Measurements from ENCODE around the gene SELENOF.
"Not testable (repeated sequence)": the region's sequence is repeated elsewhere in the genome, so short reads cannot be mapped to it uniquely, and the experiment has no call there.

SELENOF gene

GRCh38 chr1:86875722-86876121 is 38.2 kb downstream of the SELENOF start:
- Histone ChIP-seq H3K4me1 (no peaks in the 10 kb centered on the region), H3K36me3 (peaks cover 14 to 25% (median 19%) of the 10 kb centered on the region in 3 donors), H3K27ac (no peak overlapping the region), H3K27me3 (no peaks in the 10 kb centered on the region), H3K9me3 (no peaks in the 10 kb centered on the region), H3K4me3 (no peak overlapping the region)
- no peak for TF ChIP-seq CTCF (IDR thresholded peaks at IDR 0.05)
- DNase-seq, result no peak
- intact Hi-C loops (cut with DNase I; ENCODE audit: low total_unique reads), result no loop called here

DNA sequence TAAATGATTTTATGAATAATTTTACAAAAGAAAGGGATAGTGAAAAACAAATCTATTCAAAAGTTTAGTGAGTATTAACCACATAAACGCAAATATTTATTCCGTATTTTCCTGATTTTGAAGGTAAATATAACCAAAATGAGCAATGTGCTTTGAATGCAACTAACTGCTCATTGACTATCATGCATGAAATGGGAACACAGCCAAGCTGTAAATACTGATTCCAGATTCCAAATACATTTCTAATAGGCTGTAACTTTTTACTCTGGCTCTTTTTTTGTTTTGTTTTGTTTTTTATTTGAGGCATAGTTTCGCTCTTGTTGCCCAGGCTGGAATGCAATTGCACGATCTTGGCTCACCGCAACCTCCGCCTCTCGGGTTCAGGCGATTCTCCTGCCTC is 41.8 kb downstream of the SELENOF start:
- Histone ChIP-seq H3K4me1 (peaks cover 0 to 10% (median 2%) of the 10 kb centered on the region in 4 donors), H3K9me3 (no peaks in the 10 kb centered on the region), H3K27me3 (no peaks in the 10 kb centered on the region), H3K4me3 (no peak overlapping the region), H3K27ac (no peak overlapping the region), H3K36me3 (peaks cover 0 to 10% (median under 1%) of the 10 kb centered on the region in 3 donors)
- intact Hi-C loops (cut with DNase I; ENCODE audit: low total_unique reads), result no loop called here
- DNase-seq, result no peak
- TF ChIP-seq CTCF (IDR thresholded peaks at IDR 0.05), result no peak

- H3K4me3 ChIP-seq, result no peak overlapping the region
- H3K27ac ChIP-seq, result no peak overlapping the region
- peaks cover 0 to 10% (median 2%) of the 10 kb centered on the region in 4 donors for H3K4me1 ChIP-seq
- H3K36me3 ChIP-seq, result peaks cover 0 to 10% (median 0%) of the 10 kb centered on the region in 3 donors
- intact Hi-C loops (cut with DNase I; ENCODE audit: low total_unique reads), result no loop called here
- DNase-seq, result no peak
- no peaks in the 10 kb centered on the region for H3K27me3 ChIP-seq
- no peaks in the 10 kb centered on the region for H3K9me3 ChIP-seq
- no peak for TF ChIP-seq CTCF (IDR thresholded peaks at IDR 0.05)
Observed at GRCh38 chr1:86871001-86871400, 42.9 kb downstream of the SELENOF start.

DNA sequence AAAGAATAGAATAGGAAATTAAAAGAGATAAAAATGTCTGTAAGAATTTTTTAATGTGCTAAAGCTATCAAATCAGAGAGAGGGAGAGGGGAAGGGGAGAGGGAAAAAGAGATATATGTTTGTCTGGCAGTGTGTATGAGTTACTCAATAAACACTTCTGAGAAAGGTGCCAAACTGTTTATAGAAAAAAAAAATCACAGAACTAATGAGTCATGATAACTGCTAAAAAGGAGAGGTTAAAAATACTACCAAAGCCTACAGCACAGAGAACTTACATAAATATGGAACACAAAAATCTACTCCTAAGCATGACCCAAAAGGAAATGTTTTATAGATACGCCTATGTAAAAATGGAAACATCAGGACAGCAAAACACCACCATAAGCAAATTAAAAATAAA is 45.4 kb downstream of the SELENOF start:
- H3K27ac ChIP-seq, result no peak overlapping the region
- TF ChIP-seq CTCF (IDR thresholded peaks at IDR 0.05), result no peak
- H3K9me3 ChIP-seq, result no peaks in the 10 kb centered on the region
- H3K4me1 ChIP-seq, result peaks cover 0 to 10% (median 2%) of the 10 kb centered on the region in 4 donors
- peaks cover 0 to 10% (median 0%) of the 10 kb centered on the region in 3 donors for H3K36me3 ChIP-seq
- no peak overlapping the region for H3K4me3 ChIP-seq
- H3K27me3 ChIP-seq, result no peaks in the 10 kb centered on the region
- intact Hi-C loops (cut with DNase I; ENCODE audit: low total_unique reads), result no loop called here
- no peak for DNase-seq

GRCh38 chr1:86867278-86867677 is 46.6 kb downstream of the SELENOF start:
- H3K27me3 ChIP-seq; H3K36me3 ChIP-seq; DNase-seq; H3K4me3 ChIP-seq; intact Hi-C loops (cut with DNase I; ENCODE audit: low total_unique reads); H3K9me3 ChIP-seq; H3K27ac ChIP-seq: not testable (repeated sequence)
- H3K4me1 ChIP-seq, result peaks cover 0 to 10% (median 2%) of the 10 kb centered on the region in 4 donors

DNA sequence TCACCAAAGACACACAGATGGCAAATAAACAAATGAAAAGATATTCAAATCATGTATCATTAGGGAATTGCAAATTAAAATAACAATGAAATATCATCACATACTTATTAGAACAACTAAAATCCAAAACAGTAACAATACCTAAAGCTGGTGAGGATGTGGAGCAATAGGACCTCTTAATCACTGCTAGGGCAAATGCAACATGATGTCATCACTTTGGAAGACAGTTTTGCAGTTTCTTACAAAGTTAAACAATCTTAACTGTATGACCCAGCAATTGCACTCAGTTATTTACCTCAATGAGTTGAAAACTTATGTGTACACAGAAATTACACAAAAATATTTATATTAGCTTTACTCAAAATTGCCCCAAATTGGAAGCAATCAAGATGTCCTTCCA is 47.3 kb downstream of the SELENOF start:
- no peak for DNase-seq
- Histone ChIP-seq H3K27me3 (no peaks in the 10 kb centered on the region), H3K4me1 (peaks cover 0 to 10% (median 2%) of the 10 kb centered on the region in 4 donors), H3K4me3 (no peak overlapping the region), H3K36me3 (peaks cover 0 to 5% (median 0%) of the 10 kb centered on the region in 3 donors), H3K27ac (no peak overlapping the region), H3K9me3 (no peaks in the 10 kb centered on the region)
- TF ChIP-seq CTCF (IDR thresholded peaks at IDR 0.05), result no peak
- intact Hi-C loops (cut with DNase I; ENCODE audit: low total_unique reads), result no loop called here

All from tibial artery (tissue), 4 donors.